ENCODE data around the gene GPR3.
"Not testable (repeated sequence)": the region's sequence is repeated elsewhere in the genome, so short reads cannot be mapped to it uniquely, and the experiment has no call there.

The GPR3 gene

GRCh38 chr1:27395441-27396195, 3.2 kb downstream of the GPR3 start:
- peaks cover 26% of the 10 kb centered on the region for H3K27me3 Mint-ChIP-seq
- peaks cover 30% of the 10 kb centered on the region for H3K4me1 Mint-ChIP-seq (ENCODE audit: low read depth)
- no peaks in the 10 kb centered on the region for H3K9me3 Mint-ChIP-seq
- no peaks in the 10 kb centered on the region for H3K36me3 Mint-ChIP-seq (ENCODE audit: low read depth)
- H3K27ac Mint-ChIP-seq, result no peak overlapping the region
- H3K4me3 Mint-ChIP-seq, result no peak overlapping the region
- intact Hi-C loops (cut with micrococcal nuclease), result loop anchor here (1.0 kb wide), 1 partner anchor 94 kb away; no protein-coding TSS in a partner anchor

DNA sequence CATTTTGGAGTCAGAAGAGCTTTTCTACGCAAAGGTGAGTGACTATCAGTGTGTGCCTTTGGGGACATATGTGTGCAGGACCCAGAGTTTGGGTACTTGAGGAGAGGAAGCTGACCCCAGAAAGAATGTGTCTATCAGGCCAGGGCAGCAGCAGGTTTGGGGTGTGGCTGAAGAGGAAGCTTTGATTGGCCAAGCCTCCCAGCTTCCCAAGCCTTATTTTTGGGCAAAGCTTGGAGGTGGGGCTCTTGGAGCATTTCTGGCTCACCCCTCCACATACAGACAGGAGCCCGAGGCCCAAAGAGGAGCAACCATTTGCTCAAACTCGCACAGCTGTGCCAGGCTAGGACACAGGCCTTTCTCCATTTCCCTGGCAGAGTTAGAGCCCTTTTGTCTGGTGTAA, 4.7 kb downstream of the GPR3 start:
- Mint-ChIP-seq H3K4me1 (ENCODE audit: low read depth) (peaks cover 19% of the 10 kb centered on the region), H3K36me3 (ENCODE audit: low read depth) (no peaks in the 10 kb centered on the region), H3K9me3 (no peaks in the 10 kb centered on the region), H3K27ac (no peak overlapping the region), H3K4me3 (no peak overlapping the region), H3K27me3 (peaks cover 13% of the 10 kb centered on the region)
- intact Hi-C loops (cut with micrococcal nuclease), result no loop called here

- no peak overlapping the region for H3K4me3 Mint-ChIP-seq
- no peaks in the 10 kb centered on the region for H3K9me3 Mint-ChIP-seq
- intact Hi-C loops (cut with micrococcal nuclease), result no loop called here
- peaks cover 9% of the 10 kb centered on the region for H3K27me3 Mint-ChIP-seq
- no peaks in the 10 kb centered on the region for H3K36me3 Mint-ChIP-seq (ENCODE audit: low read depth)
- H3K4me1 Mint-ChIP-seq (ENCODE audit: low read depth), result peaks cover 22% of the 10 kb centered on the region
- no peak overlapping the region for H3K27ac Mint-ChIP-seq
These were observed 5.3 kb downstream of the GPR3 start for GRCh38 chr1:27397749-27398148.

GRCh38 chr1:27398405-27399149, 6.2 kb downstream of the GPR3 start:
- intact Hi-C loops (cut with micrococcal nuclease), result no loop called here
- Mint-ChIP-seq H3K9me3 (no peaks in the 10 kb centered on the region), H3K27ac (no peak overlapping the region), H3K36me3 (ENCODE audit: low read depth) (peaks cover 2% of the 10 kb centered on the region), H3K27me3 (peaks cover 2% of the 10 kb centered on the region), H3K4me1 (ENCODE audit: low read depth) (peaks cover 30% of the 10 kb centered on the region), H3K4me3 (no peak overlapping the region)

DNA sequence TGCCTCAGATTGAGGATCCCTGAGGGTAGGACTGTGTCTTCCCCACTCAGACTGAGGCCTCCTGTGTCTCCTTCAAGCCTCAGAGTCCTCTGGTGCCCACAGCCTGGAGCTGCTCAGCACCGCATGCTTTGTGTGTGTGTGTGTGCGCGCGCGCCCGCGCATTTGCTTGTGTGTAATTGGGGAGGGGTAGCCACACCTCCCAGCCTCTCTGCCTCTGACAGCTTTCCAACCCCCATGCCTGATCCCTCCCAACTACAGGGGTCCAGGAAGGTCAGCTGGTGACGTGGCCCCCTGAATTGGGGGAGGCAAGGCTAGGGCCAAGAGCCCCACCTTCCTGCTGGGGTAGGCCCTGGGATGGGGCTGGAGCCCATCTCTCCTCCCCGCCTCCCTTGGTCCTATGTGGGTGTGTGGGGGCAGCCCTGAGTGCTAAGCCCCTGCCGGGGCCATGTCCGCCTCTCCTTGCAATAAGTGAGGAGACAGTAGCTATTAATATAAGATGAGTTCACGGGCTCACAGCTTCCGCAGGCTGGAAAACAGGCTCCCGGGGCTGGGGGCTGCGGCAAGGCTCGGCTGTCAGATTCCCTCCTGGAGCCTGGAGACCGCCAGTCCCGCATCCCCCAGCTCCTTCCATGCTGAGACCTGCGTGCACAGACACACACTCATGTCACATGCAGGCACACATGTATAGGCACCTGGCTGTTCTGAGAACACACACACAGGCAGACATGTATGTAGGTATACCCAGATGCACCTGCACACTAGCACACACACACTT, 7.0 kb downstream of the GPR3 start:
- intact Hi-C loops (cut with micrococcal nuclease), result loop anchor here (10.0 kb wide), 1 partner anchor 265 kb away; no protein-coding TSS in a partner anchor
- Mint-ChIP-seq H3K4me1 (ENCODE audit: low read depth) (peaks cover 37% of the 10 kb centered on the region), H3K27me3 (peaks cover 2% of the 10 kb centered on the region), H3K4me3 (no peak overlapping the region), H3K36me3 (ENCODE audit: low read depth) (peaks cover 10% of the 10 kb centered on the region), H3K27ac (no peak overlapping the region), H3K9me3 (no peaks in the 10 kb centered on the region)

DNA sequence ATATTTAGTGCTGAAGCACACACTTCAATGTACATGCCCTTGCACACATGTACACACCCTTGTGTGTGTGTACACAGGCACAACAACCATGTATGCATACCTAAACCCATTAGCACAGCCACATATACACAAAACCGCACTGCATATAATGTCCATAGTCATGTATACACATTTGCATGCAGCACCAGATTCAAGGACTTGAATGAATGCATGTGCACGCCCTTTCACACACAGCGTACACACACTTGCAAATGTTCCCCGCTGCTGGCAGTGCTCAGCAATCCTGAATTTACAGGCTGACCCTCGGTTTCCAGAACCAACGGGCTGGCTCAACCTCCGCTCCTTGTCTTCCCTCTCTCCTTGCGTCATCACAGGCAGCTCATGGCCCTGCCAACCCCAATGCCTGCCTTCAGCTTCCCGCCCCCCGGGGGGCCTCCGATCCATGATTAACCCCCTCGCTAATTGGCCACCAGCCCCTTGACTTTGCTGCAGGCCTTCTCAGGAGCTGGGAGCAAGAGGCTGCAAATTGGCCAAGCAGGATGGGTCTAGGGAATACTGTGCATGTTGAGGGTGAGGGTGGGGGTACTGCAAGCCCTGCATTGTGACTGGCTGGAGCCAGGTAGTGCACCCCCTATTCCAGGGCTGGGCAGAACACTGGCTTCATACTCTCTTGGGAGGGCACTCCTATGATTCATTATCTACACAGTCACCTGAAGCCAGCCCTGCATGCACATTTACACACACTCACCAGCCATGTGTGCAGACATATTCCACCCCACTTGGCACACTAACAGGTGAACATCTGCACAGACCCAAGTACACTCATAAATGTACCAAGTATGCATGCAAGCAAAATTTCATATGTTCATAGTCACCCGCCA, 7.9 kb downstream of the GPR3 start:
- Mint-ChIP-seq H3K27ac (no peak overlapping the region), H3K4me3 (no peak overlapping the region), H3K27me3 (peaks cover 2% of the 10 kb centered on the region), H3K9me3 (no peaks in the 10 kb centered on the region), H3K4me1 (ENCODE audit: low read depth) (peaks cover 43% of the 10 kb centered on the region), H3K36me3 (ENCODE audit: low read depth) (peaks cover 16% of the 10 kb centered on the region)
- intact Hi-C loops (cut with micrococcal nuclease), result loop anchor here (10.0 kb wide), 1 partner anchor 264 kb away; no protein-coding TSS in a partner anchor

- H3K27me3 Mint-ChIP-seq, result peaks cover 2% of the 10 kb centered on the region
- H3K4me3 Mint-ChIP-seq, result no peak overlapping the region
- H3K27ac Mint-ChIP-seq, result no peak overlapping the region
- H3K36me3 Mint-ChIP-seq (ENCODE audit: low read depth), result peaks cover 22% of the 10 kb centered on the region
- intact Hi-C loops (cut with micrococcal nuclease), result loop anchor here (10.0 kb wide), 1 partner anchor 264 kb away; no protein-coding TSS in a partner anchor
- H3K9me3 Mint-ChIP-seq, result no peaks in the 10 kb centered on the region
- H3K4me1 Mint-ChIP-seq (ENCODE audit: low read depth), result peaks cover 49% of the 10 kb centered on the region
These were observed 8.5 kb downstream of the GPR3 start for GRCh38 chr1:27400963-27401341.

GRCh38 chr1:27402349-27402754, 9.9 kb downstream of the GPR3 start:
- Mint-ChIP-seq H3K4me3 (no peak overlapping the region), H3K9me3 (no peaks in the 10 kb centered on the region), H3K27ac (peak overlapping the region; percentile 83), H3K36me3 (ENCODE audit: low read depth) (peaks cover 36% of the 10 kb centered on the region), H3K4me1 (ENCODE audit: low read depth) (peaks cover 56% of the 10 kb centered on the region), H3K27me3 (peaks cover 2% of the 10 kb centered on the region)
- intact Hi-C loops (cut with micrococcal nuclease), result loop anchor here (1.0 to 10.0 kb wide), 3 partner anchors 88 to 262 kb away; partner anchors contain the start of gene WASF2

GRCh38 chr1:27403065-27403726, 10.8 kb downstream of the GPR3 start:
- peaks cover 64% of the 10 kb centered on the region for H3K4me1 Mint-ChIP-seq (ENCODE audit: low read depth)
- no peaks in the 10 kb centered on the region for H3K9me3 Mint-ChIP-seq
- peaks cover 2% of the 10 kb centered on the region for H3K27me3 Mint-ChIP-seq
- peak overlapping the region; percentile 83 for H3K27ac Mint-ChIP-seq
- intact Hi-C loops (cut with micrococcal nuclease), result loop anchor here (10.0 kb wide), 1 partner anchor 262 kb away; no protein-coding TSS in a partner anchor
- peaks cover 44% of the 10 kb centered on the region for H3K36me3 Mint-ChIP-seq (ENCODE audit: low read depth)
- H3K4me3 Mint-ChIP-seq, result peak overlapping the region; percentile 44

- peak overlapping the region; percentile 83 for H3K27ac Mint-ChIP-seq
- H3K9me3 Mint-ChIP-seq, result no peaks in the 10 kb centered on the region
- peaks cover 65% of the 10 kb centered on the region for H3K4me1 Mint-ChIP-seq (ENCODE audit: low read depth)
- intact Hi-C loops (cut with micrococcal nuclease), result loop anchor here (10.0 kb wide), 1 partner anchor 261 kb away; no protein-coding TSS in a partner anchor
- H3K36me3 Mint-ChIP-seq (ENCODE audit: low read depth), result peaks cover 52% of the 10 kb centered on the region
- H3K4me3 Mint-ChIP-seq, result no peak overlapping the region
- H3K27me3 Mint-ChIP-seq, result peaks cover 2% of the 10 kb centered on the region
These were observed 11.5 kb downstream of the GPR3 start for GRCh38 chr1:27403931-27404330.

- Mint-ChIP-seq H3K27ac (no peak overlapping the region), H3K27me3 (peaks cover 2% of the 10 kb centered on the region), H3K4me1 (ENCODE audit: low read depth) (peaks cover 65% of the 10 kb centered on the region), H3K9me3 (no peaks in the 10 kb centered on the region), H3K4me3 (no peak overlapping the region), H3K36me3 (ENCODE audit: low read depth) (peaks cover 63% of the 10 kb centered on the region)
- intact Hi-C loops (cut with micrococcal nuclease), result loop anchor here (10.0 kb wide), 1 partner anchor 260 kb away; no protein-coding TSS in a partner anchor
These were observed 12.7 kb downstream of the GPR3 start for GRCh38 chr1:27405074-27405473.

GRCh38 chr1:27405598-27406361, 13.4 kb downstream of the GPR3 start:
- H3K4me1 Mint-ChIP-seq (ENCODE audit: low read depth), result peaks cover 61% of the 10 kb centered on the region
- H3K4me3 Mint-ChIP-seq, result not testable (repeated sequence)

More at GRCh38 chr1:27405598-27406361, 13.4 kb downstream of the GPR3 start:
- H3K36me3 Mint-ChIP-seq (ENCODE audit: low read depth), result peaks cover 70% of the 10 kb centered on the region
- peak overlapping the region; percentile 16 for H3K27ac Mint-ChIP-seq
- not testable (repeated sequence) for H3K27me3 Mint-ChIP-seq, H3K9me3 Mint-ChIP-seq
- intact Hi-C loops (cut with micrococcal nuclease), result loop anchor here (10.0 kb wide), 1 partner anchor 259 kb away; no protein-coding TSS in a partner anchor

Data from dendritic cell treated with granulocyte-macrophage colony-stimulating factor and Interleukin-4, amounts not matched to agents 40 ng/mL and 50 ng/mL, for 4 days (primary cell).